ENCODE results near the gene GRM3. TPM values are rescaled to one million over a fixed set of nuclear protein-coding genes. Genes with fewer than 3 reads are reported as not detected.

Gene GRM3
- polyA plus RNA-seq, 2 of the 4 experiments (the other 2 are of a cell fraction): not detected

GRCh38 chr7:86898171-86898570 lies 254.5 kb downstream of the GRM3 start:
- Histone ChIP-seq H3K4me3 (no peak overlapping the region), H3K4me2 (no peak overlapping the region), H3K9me3 (no peaks in the 10 kb centered on the region), H3K27ac (no peak overlapping the region), H3K4me1 (no peaks in the 10 kb centered on the region)
- no peak for FAIRE-seq
- POLR2A ChIA-PET: no interaction called here
- TF ChIP-seq RAD21 (conservative IDR thresholded peaks at IDR 0.05 in 1 of 2, IDR thresholded peaks at IDR 0.05 in 1 of 2) (no peak), PBX3 (IDR thresholded peaks at IDR 0.05) (no peak), BHLHE40 (IDR thresholded peaks at IDR 0.05; ENCODE audit: low read depth, low read length) (no peak), HDAC2 (IDR thresholded peaks at IDR 0.05) (no peak), RNF2 (IDR thresholded peaks at IDR 0.05; ENCODE audit: borderline replicate concordance, low read depth) (no peak), ZC3H11A (IDR thresholded peaks at IDR 0.05) (no peak), HES2 (IDR thresholded peaks at IDR 0.05) (no peak), HMGXB4 (CRISPR knock-in tag; IDR thresholded peaks at IDR 0.05; ENCODE audit: borderline replicate concordance) (no peak), ZSCAN20 (CRISPR knock-in tag; IDR thresholded peaks at IDR 0.05) (no peak), MAX (IDR thresholded peaks at IDR 0.05) (no peak), MAFK (IDR thresholded peaks at IDR 0.05; ENCODE audit: partially characterized antibody) (no peak), HOXB13 (CRISPR knock-in tag; IDR thresholded peaks at IDR 0.05; ENCODE audit: low read depth) (no peak), EHF (CRISPR knock-in tag; IDR thresholded peaks at IDR 0.05) (no peak)
- CTCF ChIA-PET: no interaction called here
- DNase-seq (ENCODE audit: low read depth in 1 of 2, low spot score in 1 of 2): no peak
- 3% methylated on average over 2 of the region's 2 CpGs for WGBS (ENCODE audit: missing lambda C conversion rate)
- no peak for ATAC-seq

GRCh38 chr7:86900886-86901285 lies 257.2 kb downstream of the GRM3 start:
- no peak for FAIRE-seq
- Histone ChIP-seq H3K4me1 (no peaks in the 10 kb centered on the region), H3K9me3 (no peaks in the 10 kb centered on the region), H3K27ac (no peak overlapping the region), H3K4me3 (no peak overlapping the region), H3K4me2 (no peak overlapping the region)
- TF ChIP-seq USF2 (IDR thresholded peaks at IDR 0.05) (no peak), ZFP36 (IDR thresholded peaks at IDR 0.05; ENCODE audit: borderline replicate concordance, partially characterized antibody) (no peak), FOSL2 (IDR thresholded peaks at IDR 0.05) (no peak), FOSL2 (CRISPR knock-in tag; IDR thresholded peaks at IDR 0.05) (no peak), ATOH8 (CRISPR knock-in tag; IDR thresholded peaks at IDR 0.05; ENCODE audit: low read depth) (no peak), CHD2 (IDR thresholded peaks at IDR 0.05; ENCODE audit: low read length, partially characterized antibody) (no peak), HOXB13 (CRISPR knock-in tag; IDR thresholded peaks at IDR 0.05; ENCODE audit: low read depth) (no peak), RFX5 (IDR thresholded peaks at IDR 0.05) (no peak), HEYL (CRISPR knock-in tag; IDR thresholded peaks at IDR 0.05) (no peak), ELK1 (IDR thresholded peaks at IDR 0.05; ENCODE audit: low read depth, low read length) (no peak), HES2 (IDR thresholded peaks at IDR 0.05) (no peak), JUN (IDR thresholded peaks at IDR 0.05) (no peak), POLR2A (IDR thresholded peaks at IDR 0.05; ENCODE audit: low read length) (no peak), RCOR1 (IDR thresholded peaks at IDR 0.05; ENCODE audit: low read depth, low read length) (no peak), GATA3 (IDR thresholded peaks at IDR 0.05; ENCODE audit: borderline replicate concordance) (no peak), SMC3 (IDR thresholded peaks at IDR 0.05) (no peak), FOXS1 (CRISPR knock-in tag; IDR thresholded peaks at IDR 0.05) (no peak), ZC3H11A (IDR thresholded peaks at IDR 0.05) (no peak), POLR2AphosphoS2 (conservative IDR thresholded peaks at IDR 0.05; ENCODE audit: low read length) (no peak), TP53 (CRISPR knock-in tag; IDR thresholded peaks at IDR 0.05) (no peak)
- no peak for DNase-seq (ENCODE audit: low read depth in 1 of 2, low spot score in 1 of 2)
- POLR2A ChIA-PET: no interaction called here
- ATAC-seq: no peak
- CTCF ChIA-PET: interaction anchor here (0.6 kb wide), 1 partner anchor 274 kb away, joined by 3 read pairs; no protein-coding TSS in a partner anchor

All from A549 (cell line).